Measurements from ENCODE around the gene SON.

- TF ChIP-seq CTCF (IDR thresholded peaks at IDR 0.05) = no peak
- TF ChIP-seq POLR2A (IDR thresholded peaks at IDR 0.05) = no peak
These were observed 46.5 kb upstream of the SON start for GRCh38 chr21:33496345-33496744.
